ENCODE results near the gene DIAPH2. TPM values are rescaled to one million over a fixed set of nuclear protein-coding genes. Genes with fewer than 3 reads are reported as not detected.

The DIAPH2 gene
- polyA plus RNA-seq, 1 experiment: 10.6 TPM

DNA sequence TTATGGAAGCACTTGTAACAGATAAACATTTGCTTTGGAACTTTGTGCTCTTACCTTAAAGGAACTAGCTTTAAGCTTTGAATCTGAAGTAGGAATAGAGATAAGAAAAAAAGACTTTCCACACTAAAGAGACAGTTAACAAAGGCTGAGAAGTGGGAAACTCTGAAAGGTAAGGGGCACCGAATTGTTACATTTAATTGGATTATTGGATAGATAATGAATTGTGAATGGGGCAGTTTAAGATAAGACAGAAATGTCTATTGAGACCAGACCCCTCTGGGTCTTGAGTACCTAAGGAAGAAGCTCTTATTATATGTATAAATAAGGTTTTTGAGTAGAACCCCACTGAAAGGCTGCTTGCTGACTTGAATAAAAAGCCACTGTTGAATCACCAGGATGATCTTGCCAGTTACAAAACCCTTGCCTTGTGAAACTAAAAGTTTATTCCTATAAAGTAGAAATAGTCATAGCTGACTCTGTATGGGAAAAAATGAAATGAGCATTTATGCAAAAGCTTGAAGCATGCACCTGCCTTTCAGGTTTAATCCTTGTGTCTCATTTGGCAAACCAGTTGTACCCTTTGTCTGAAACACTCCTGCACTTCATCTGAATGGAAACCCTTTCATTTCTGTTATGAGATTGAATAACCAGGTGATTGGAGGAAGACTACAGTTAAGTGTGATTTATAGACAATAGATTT is 622.3 kb downstream of the DIAPH2 start:
- H3K27me3 ChIP-seq (ENCODE audit: control insufficient read depth, insufficient read depth, low read length): no peaks in the 10 kb centered on the region
- TF ChIP-seq, protein P1, sequence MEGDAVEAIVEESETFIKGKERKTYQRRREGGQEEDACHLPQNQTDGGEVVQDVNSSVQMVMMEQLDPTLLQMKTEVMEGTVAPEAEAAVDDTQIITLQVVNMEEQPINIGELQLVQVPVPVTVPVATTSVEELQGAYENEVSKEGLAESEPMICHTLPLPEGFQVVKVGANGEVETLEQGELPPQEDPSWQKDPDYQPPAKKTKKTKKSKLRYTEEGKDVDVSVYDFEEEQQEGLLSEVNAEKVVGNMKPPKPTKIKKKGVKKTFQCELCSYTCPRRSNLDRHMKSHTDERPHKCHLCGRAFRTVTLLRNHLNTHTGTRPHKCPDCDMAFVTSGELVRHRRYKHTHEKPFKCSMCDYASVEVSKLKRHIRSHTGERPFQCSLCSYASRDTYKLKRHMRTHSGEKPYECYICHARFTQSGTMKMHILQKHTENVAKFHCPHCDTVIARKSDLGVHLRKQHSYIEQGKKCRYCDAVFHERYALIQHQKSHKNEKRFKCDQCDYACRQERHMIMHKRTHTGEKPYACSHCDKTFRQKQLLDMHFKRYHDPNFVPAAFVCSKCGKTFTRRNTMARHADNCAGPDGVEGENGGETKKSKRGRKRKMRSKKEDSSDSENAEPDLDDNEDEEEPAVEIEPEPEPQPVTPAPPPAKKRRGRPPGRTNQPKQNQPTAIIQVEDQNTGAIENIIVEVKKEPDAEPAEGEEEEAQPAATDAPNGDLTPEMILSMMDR (IDR thresholded peaks at IDR 0.05; ENCODE audit: low read depth, low read length): no peak
- DNase-seq (ENCODE audit: low read depth, low spot score): no peak
- H3K27ac ChIP-seq (ENCODE audit: low read depth, low read length): no peak overlapping the region
- POLR2A ChIA-PET: no interaction called here
- CTCF ChIA-PET: no interaction called here
- no peaks in the 10 kb centered on the region for H3K9me3 ChIP-seq (ENCODE audit: control insufficient read depth, insufficient read depth, low read length)
- H3K4me3 ChIP-seq (ENCODE audit: low read depth, low read length): no peak overlapping the region

DNA sequence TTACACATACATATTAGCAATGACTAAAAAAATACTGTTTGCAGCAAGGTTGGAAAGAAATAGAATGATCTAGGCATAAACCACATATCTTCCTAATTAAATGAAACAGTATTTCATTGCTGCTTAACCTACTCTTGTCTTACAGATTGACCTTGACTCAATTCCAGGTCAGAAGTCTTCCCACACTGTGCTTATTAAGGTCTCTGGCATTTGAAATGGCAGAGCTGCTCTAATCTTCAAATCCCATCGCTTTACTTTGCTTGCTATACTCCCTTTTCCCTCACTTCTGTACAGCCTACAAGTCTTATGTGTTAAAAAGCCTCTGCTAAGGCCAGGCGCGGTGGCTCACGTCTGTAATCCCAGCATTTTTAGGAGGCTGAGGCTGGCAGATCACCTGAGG is 623.5 kb downstream of the DIAPH2 start:
- TF ChIP-seq, protein P1 (IDR thresholded peaks at IDR 0.05; ENCODE audit: low read depth, low read length): no peak
- CTCF ChIA-PET: no interaction called here
- Histone ChIP-seq H3K4me3 (ENCODE audit: low read depth, low read length) (no peak overlapping the region), H3K27me3 (ENCODE audit: control insufficient read depth, insufficient read depth, low read length) (no peaks in the 10 kb centered on the region), H3K9me3 (ENCODE audit: control insufficient read depth, insufficient read depth, low read length) (no peaks in the 10 kb centered on the region), H3K27ac (ENCODE audit: low read depth, low read length) (no peak overlapping the region)
- POLR2A ChIA-PET: interaction anchor here (0.7 kb wide), 1 partner anchor 937 kb away, joined by 6 read pairs; no protein-coding TSS in a partner anchor
- no peak for DNase-seq (ENCODE audit: low read depth, low spot score)

DNA sequence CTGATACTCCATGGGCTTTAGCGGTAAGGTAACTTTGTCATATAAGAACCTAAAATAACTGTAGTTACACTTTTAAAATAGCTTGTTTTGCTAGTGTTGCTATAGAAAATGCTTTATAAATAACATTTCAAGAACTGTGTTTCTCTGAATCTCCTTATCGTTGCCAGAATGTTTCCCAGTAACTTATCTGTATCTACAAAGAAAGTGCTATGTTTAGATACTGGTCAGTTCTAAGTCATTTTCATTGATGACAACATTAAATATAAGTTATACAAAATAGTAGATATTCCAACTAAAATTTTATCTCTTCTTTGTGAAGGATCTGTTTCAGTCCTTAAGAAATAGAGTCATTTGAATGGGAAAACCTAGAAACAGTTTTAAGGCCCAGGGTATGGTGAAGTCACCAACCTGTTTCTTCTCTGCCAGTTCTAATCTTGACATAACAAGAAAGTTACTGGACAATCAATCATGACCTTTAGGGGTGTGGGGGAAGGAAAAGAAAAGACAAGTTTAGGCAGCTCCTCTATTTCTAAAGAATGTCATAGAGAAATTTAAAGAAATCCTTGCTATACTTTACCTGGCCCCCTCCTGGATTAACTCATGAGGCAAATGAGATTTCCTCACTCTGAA is 625.0 kb downstream of the DIAPH2 start:
- TF ChIP-seq, protein P1 (IDR thresholded peaks at IDR 0.05; ENCODE audit: low read depth, low read length): no peak
- DNase-seq (ENCODE audit: low read depth, low spot score): no peak
- ChIA-PET POLR2A (no interaction called here), CTCF (no interaction called here)
- Histone ChIP-seq H3K4me3 (ENCODE audit: low read depth, low read length) (no peak overlapping the region), H3K27ac (ENCODE audit: low read depth, low read length) (no peak overlapping the region), H3K9me3 (ENCODE audit: control insufficient read depth, insufficient read depth, low read length) (no peaks in the 10 kb centered on the region), H3K27me3 (ENCODE audit: control insufficient read depth, insufficient read depth, low read length) (no peaks in the 10 kb centered on the region)

DNA sequence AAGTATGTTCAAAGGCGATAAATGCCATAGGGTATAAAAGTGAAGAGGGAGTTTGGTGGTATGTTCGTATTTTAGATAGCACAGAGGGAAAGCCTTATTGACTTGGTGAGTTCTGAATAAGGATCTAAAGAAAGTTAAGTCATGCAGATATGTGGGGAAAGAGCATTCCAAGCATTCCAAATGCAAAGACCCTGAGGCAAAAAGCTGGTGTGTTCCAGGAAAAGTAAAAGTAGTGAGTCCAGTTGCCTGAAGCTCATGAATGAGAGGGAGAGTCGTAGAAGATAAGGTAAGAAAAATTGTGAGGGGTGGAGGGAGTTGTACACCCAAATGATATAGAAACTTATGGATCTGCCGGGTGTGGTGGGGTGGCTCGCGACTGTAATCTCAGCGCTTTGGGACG is 625.7 kb downstream of the DIAPH2 start:
- no peak overlapping the region for H3K27ac ChIP-seq (ENCODE audit: low read depth, low read length)
- no peak overlapping the region for H3K4me3 ChIP-seq (ENCODE audit: low read depth, low read length)
- no peaks in the 10 kb centered on the region for H3K9me3 ChIP-seq (ENCODE audit: control insufficient read depth, insufficient read depth, low read length)
- no peaks in the 10 kb centered on the region for H3K27me3 ChIP-seq (ENCODE audit: control insufficient read depth, insufficient read depth, low read length)
- CTCF ChIA-PET: no interaction called here
- no peak for DNase-seq (ENCODE audit: low read depth, low spot score)
- POLR2A ChIA-PET: no interaction called here
- TF ChIP-seq, protein P1 (IDR thresholded peaks at IDR 0.05; ENCODE audit: low read depth, low read length): no peak

GRCh38 chrX:97311066-97311778 is 626.6 kb downstream of the DIAPH2 start:
- H3K4me3 ChIP-seq (ENCODE audit: low read depth, low read length): no peak overlapping the region
- H3K27ac ChIP-seq (ENCODE audit: low read depth, low read length): no peak overlapping the region
- TF ChIP-seq, protein P1 (IDR thresholded peaks at IDR 0.05; ENCODE audit: low read depth, low read length): no peak
- CTCF ChIA-PET: no interaction called here
- DNase-seq (ENCODE audit: low read depth, low spot score): no peak
- H3K27me3 ChIP-seq (ENCODE audit: control insufficient read depth, insufficient read depth, low read length): no peaks in the 10 kb centered on the region
- H3K9me3 ChIP-seq (ENCODE audit: control insufficient read depth, insufficient read depth, low read length): no peaks in the 10 kb centered on the region
- POLR2A ChIA-PET: no interaction called here
